Transverse colon (tissue), 4 donors: ENCODE data around the gene DPYD. TPM values are rescaled to one million over a fixed set of nuclear protein-coding genes. Genes with fewer than 3 reads are reported as not detected.

Source experiments
- DNase-seq: peaks from one replicate; pipeline ENCODE4 v3.0.0-alpha.2; 2019
- H3K27ac ChIP-seq, 4 donors: fragments of 200-600 bp; sonication (generic); 2 replicates each; pipeline ENCODE4 v1.5.1; 2016 to 2018; ENCODE audit warnings: inconsistent platforms in 4 of 4
- H3K27me3 ChIP-seq: fragments of 200-600 bp; sonication (generic); 2 replicates; pipeline ENCODE4 v1.5.1; 2017; ENCODE audit warnings: inconsistent platforms
- H3K36me3 ChIP-seq, 4 donors: fragments of 200-600 bp; sonication (generic); 2 replicates each; pipeline ENCODE4 v1.5.1; 2017 to 2019; ENCODE audit warnings: inconsistent platforms in 4 of 4
- H3K4me1 ChIP-seq, 4 donors: fragments of 200-600 bp; sonication (generic); 2 replicates each; pipeline ENCODE4 v1.5.1; 2017 to 2020; ENCODE audit warnings: inconsistent platforms in 4 of 4
- H3K4me3 ChIP-seq, 4 donors: fragments of 200-600 bp; sonication (generic); 1 replicate in 1 of 4; 2 replicates in 3 of 4; pipeline versions ENCODE4 v1.5.1 to v1.6.1; 2017 to 2019; ENCODE audit warnings: inconsistent platforms in 4 of 4
- H3K9me3 ChIP-seq, 2 donors: fragments of 200-600 bp; sonication (generic); 2 replicates each; pipeline ENCODE4 v1.5.1; 2017 to 2019; ENCODE audit warnings: inconsistent platforms in 2 of 2
- EP300 ChIP-seq: sonication (generic); formaldehyde crosslinking; IDR thresholded peaks from one replicate; pipeline ENCODE4 v1.6.1; 2017; ENCODE audit warnings: antibody characterized with exemption, low read depth
- POLR2A ChIP-seq: fragments of 450-650 bp; IDR thresholded peaks from one replicate; pipeline ENCODE4 v1.6.1; 2016; ENCODE audit warnings: antibody characterized with exemption, mild to moderate bottlenecking, moderate library complexity
- POLR2AphosphoS5 ChIP-seq, 3 donors: sonication (generic); formaldehyde crosslinking; IDR thresholded peaks; one replicate each; pipeline ENCODE4 v1.6.1; 2016; ENCODE audit warnings: antibody characterized with exemption in 3 of 3
- WGBS, 2 donors: methylation state at CpG; one replicate each; pipeline ENCODE4 v1.1.5; 2018; ENCODE audit warnings: low coverage in 1 of 2; 5-methylcytosine and 5-hydroxymethylcytosine counted together
- in situ Hi-C, 4 donors: fragments of 200-750 bp; cut with MboI; loops; one replicate each; pipeline versions ENCODE4 v1.15.0 to v1.15.1; 2017; ENCODE audit warnings: low sequenced_read_pairs in 3 of 4, low pct_ligation_motif_present in 1 of 4, low pct_unique_long_range_greater_than_20kb in 1 of 4
- intact Hi-C: fragments of 100-400 bp; cut with DNase I; formaldehyde crosslinking; loops from one replicate; pipeline ENCODE4 v1.15.1; 2023; ENCODE audit warnings: low total_unique reads
- total RNA-seq, 4 donors: library from RNA; depleted of rRNA; stranded (reverse); fragments of >200 nt; gene quantifications; one replicate each; pipeline ENCODE4 v1.1.0, GENCODE V29; 2016
- TF ChIP-seq, protein P1 (sequence below), 5 experiments: fragments of 200-600 bp in 3 of 5; fragments of 450-650 bp in 2 of 5; sonication (generic) in 3 of 5; IDR thresholded peaks; 1 replicate in 2 of 5; 2 replicates in 3 of 5; pipeline ENCODE4 v1.5.1; 2016 to 2017; ENCODE audit warnings: antibody characterized with exemption in 5 of 5, inconsistent platforms in 3 of 5, mild to moderate bottlenecking in 2 of 5, moderate library complexity in 1 of 5

The DPYD gene
- total RNA-seq, 4 donors from 2014 or later = 11.2 to 34.8 (median 26.0) TPM

DNA sequence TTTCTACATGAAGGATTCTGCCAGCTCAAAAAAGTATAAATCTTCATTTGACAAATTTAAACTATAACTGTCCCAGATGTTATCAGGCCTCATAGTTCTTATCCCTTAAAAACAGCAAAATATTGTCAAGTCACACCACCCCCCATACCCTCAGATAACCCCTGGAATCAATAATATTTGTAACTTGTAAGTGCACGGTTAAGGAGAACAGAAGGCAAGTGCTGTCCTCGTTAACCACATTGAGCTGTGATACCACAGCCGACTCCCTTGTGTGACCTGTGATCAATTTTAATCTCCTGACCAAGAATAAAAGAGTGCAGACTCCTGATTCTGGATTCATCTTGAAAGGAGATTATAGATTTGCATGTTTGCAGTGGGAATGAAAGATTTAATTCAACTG, 310.7 kb downstream of the DPYD start:
- H3K36me3 ChIP-seq = no peaks in the 10 kb centered on the region
- H3K4me1 ChIP-seq = no peaks in the 10 kb centered on the region
- H3K9me3 ChIP-seq = peaks cover 0 to 3% of the 10 kb centered on the region in 2 donors
- DNase-seq = no peak
- TF ChIP-seq, protein P1, sequence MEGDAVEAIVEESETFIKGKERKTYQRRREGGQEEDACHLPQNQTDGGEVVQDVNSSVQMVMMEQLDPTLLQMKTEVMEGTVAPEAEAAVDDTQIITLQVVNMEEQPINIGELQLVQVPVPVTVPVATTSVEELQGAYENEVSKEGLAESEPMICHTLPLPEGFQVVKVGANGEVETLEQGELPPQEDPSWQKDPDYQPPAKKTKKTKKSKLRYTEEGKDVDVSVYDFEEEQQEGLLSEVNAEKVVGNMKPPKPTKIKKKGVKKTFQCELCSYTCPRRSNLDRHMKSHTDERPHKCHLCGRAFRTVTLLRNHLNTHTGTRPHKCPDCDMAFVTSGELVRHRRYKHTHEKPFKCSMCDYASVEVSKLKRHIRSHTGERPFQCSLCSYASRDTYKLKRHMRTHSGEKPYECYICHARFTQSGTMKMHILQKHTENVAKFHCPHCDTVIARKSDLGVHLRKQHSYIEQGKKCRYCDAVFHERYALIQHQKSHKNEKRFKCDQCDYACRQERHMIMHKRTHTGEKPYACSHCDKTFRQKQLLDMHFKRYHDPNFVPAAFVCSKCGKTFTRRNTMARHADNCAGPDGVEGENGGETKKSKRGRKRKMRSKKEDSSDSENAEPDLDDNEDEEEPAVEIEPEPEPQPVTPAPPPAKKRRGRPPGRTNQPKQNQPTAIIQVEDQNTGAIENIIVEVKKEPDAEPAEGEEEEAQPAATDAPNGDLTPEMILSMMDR (IDR thresholded peaks at IDR 0.05) = no peak
- no peak for TF ChIP-seq POLR2A
- no peak for TF ChIP-seq EP300
- TF ChIP-seq POLR2AphosphoS5 (IDR thresholded peaks at IDR 0.05) = no peak
- no peak overlapping the region for H3K4me3 ChIP-seq
- intact Hi-C loops = no loop called here
- no peak overlapping the region for H3K27ac ChIP-seq
- in situ Hi-C loops = no loop called here
- 89 to 90% methylated on average over 3 of the region's 3 CpGs for WGBS, 2 donors
- H3K27me3 ChIP-seq = no peaks in the 10 kb centered on the region

DNA sequence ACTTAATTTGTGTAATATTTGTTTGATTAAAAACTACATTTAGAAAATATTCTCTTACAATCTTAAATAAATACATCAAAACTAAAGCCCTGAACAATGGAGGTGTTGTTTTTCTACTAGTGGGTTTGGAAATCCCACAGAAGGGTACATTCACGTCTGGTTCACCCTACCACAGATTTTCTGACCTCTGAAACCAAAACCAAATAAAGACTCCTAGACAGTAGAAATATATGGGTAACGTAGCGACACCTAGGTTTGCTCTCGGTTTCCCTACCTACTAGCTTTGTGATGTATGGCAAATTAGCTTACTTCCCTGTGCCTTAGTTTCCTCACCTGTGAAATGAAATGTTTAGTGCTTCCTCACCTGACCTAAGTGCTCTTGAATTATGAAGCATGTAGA, 312.6 kb downstream of the DPYD start:
- no peaks in the 10 kb centered on the region for H3K36me3 ChIP-seq
- intact Hi-C loops = no loop called here
- H3K4me3 ChIP-seq = no peak overlapping the region
- WGBS, 2 donors = 82 to 92% methylated on average over 4 of the region's 4 CpGs
- H3K9me3 ChIP-seq = peaks cover 0 to 3% of the 10 kb centered on the region in 2 donors
- no peaks in the 10 kb centered on the region for H3K4me1 ChIP-seq
- in situ Hi-C loops = no loop called here
- no peak for TF ChIP-seq POLR2AphosphoS5 (IDR thresholded peaks at IDR 0.05)
- TF ChIP-seq POLR2A = no peak
- TF ChIP-seq EP300 = no peak
- TF ChIP-seq, protein P1 (IDR thresholded peaks at IDR 0.05) = no peak
- DNase-seq = no peak
- no peak overlapping the region for H3K27ac ChIP-seq
- H3K27me3 ChIP-seq = no peaks in the 10 kb centered on the region

DNA sequence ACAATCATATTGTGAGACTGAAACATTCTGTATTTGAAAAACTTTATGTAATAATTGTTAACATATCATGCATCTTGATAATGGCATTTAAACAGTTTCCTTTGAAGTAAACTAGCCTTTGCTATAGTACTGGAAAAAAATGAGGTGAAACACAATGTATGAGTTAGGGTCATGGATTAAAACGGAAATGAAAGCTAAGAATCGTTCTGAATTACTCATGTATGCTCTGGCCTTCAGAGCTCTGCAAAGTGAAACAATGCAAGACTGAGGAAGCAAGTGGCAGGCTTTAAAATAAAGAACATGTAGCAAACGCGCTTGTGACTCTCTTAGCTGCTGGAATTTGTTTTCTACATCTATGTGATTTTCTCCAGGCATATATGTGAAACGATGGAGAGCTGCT, 317.1 kb downstream of the DPYD start:
- no peaks in the 10 kb centered on the region for H3K27me3 ChIP-seq
- no peaks in the 10 kb centered on the region for H3K36me3 ChIP-seq
- no peaks in the 10 kb centered on the region for H3K4me1 ChIP-seq
- intact Hi-C loops = no loop called here
- H3K9me3 ChIP-seq = no peaks in the 10 kb centered on the region
- DNase-seq = no peak
- TF ChIP-seq POLR2AphosphoS5 (IDR thresholded peaks at IDR 0.05) (no peak), POLR2A (no peak), EP300 (no peak)
- TF ChIP-seq, protein P1 (IDR thresholded peaks at IDR 0.05) = no peak
- H3K27ac ChIP-seq = no peak overlapping the region
- 47 to 62% methylated on average over 5 of the region's 5 CpGs for WGBS, 2 donors
- in situ Hi-C loops = no loop called here
- no peak overlapping the region for H3K4me3 ChIP-seq

DNA sequence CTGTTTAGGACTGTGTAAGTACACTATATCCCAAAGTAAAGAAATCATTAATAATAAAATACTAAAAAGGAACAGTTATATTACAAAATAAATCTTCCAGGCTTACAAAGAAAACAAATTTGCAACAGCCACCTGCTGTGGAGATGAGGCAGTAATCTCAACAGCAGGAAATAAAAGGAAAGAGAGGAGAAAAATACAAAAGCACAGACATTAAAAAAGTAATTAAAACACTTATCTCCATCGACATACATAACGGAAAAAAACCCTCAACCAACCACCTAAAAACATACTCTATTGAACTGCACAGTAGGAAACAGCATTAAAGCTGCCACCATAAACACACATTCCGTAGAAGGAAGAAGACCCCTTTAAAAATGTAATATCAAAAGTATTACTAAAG, 317.6 kb downstream of the DPYD start:
- in situ Hi-C loops = no loop called here
- intact Hi-C loops = no loop called here
- Histone ChIP-seq H3K4me3 (no peak overlapping the region), H3K9me3 (no peaks in the 10 kb centered on the region), H3K36me3 (no peaks in the 10 kb centered on the region), H3K4me1 (no peaks in the 10 kb centered on the region), H3K27ac (no peak overlapping the region), H3K27me3 (no peaks in the 10 kb centered on the region)
- 83 to 87% methylated on average over 3 of the region's 3 CpGs for WGBS, 2 donors
- no peak for TF ChIP-seq POLR2A
- TF ChIP-seq POLR2AphosphoS5 (IDR thresholded peaks at IDR 0.05) = no peak
- no peak for TF ChIP-seq EP300
- TF ChIP-seq, protein P1 (IDR thresholded peaks at IDR 0.05) = no peak
- no peak for DNase-seq
